K562 (cell line): ENCODE measurements around the gene HPSE2. TPM values are rescaled to one million over a fixed set of nuclear protein-coding genes. Genes with fewer than 3 reads are reported as not detected.

ENCODE experiments used
- ATAC-seq: fragments of 200-7000 bp; cut with Tn5 transposase; 3 replicates; pipeline ENCODE4 v1.9.1; 2020; ENCODE audit warnings: moderate library complexity
- BruUV-seq: library from RNA; stranded (reverse); fragments of 400-500 nt; replicated peaks from 2 replicates; lab custom pipeline; 2021; lab: Mats Ljungman, UMichigan
- CTCF ChIA-PET: fragments of 300-600 bp; formaldehyde crosslinking; extraction: SDS; loops from one replicate; lab custom pipeline; 2021; ENCODE audit warnings: low intra/inter-chr PET ratio; lab: Yijun Ruan, JAX
- POLR2A ChIA-PET: fragments of 300-600, 350-650 bp; sonication (Branson Sonifier 250); formaldehyde crosslinking; extraction: SDS; loops from one replicate; lab custom pipeline; 2021; ENCODE audit warnings: antibody characterized with exemption, inconsistent platforms; lab: Yijun Ruan, JAX
- DNase-seq, 4 experiments: peaks; one replicate each; pipeline versions ENCODE4 v3.0.0 to v3.0.0-alpha.2; 2011 to 2018; ENCODE audit warnings: low spot score in 3 of 4, mixed read lengths in 3 of 4; ENCODE audit errors: extremely low read depth in 1 of 4
- FAIRE-seq: peaks from 2 replicates; lab custom pipeline; 2011; peaks lifted over from hg19 to GRCh38; lab: Jason Lieb, UNC
- H2AFZ ChIP-seq: 2 replicates; pipeline ENCODE4 v1.6.0; 2011; ENCODE audit warnings: low read depth, low read length, control low read depth, inconsistent platforms
- H3K27ac ChIP-seq: fragments of 200-600 bp; 3 replicates; pipeline ENCODE4 v1.8.0; 2011; ENCODE audit warnings: low read depth, mild to moderate bottlenecking, control low read depth, inconsistent platforms, low read length, moderate library complexity, mixed read lengths; ENCODE audit errors: extremely low read depth
- H3K27me3 ChIP-seq, 2 experiments: fragments of 300-600 bp in 1 of 2; 2 replicates in 1 of 2; 3 replicates in 1 of 2; pipeline versions ENCODE4 v1.6.0 to v1.8.0; 2011; ENCODE audit warnings: inconsistent platforms in 2 of 2, low read length in 2 of 2, mild to moderate bottlenecking in 1 of 2, mixed read lengths in 1 of 2, moderate library complexity in 1 of 2; ENCODE audit not compliant: control insufficient read depth in 2 of 2, insufficient read depth in 2 of 2
- H3K36me3 ChIP-seq: fragments of 300-600 bp; 3 replicates; pipeline ENCODE4 v1.8.0; 2011; ENCODE audit warnings: mild to moderate bottlenecking, low read length, inconsistent platforms; ENCODE audit not compliant: control insufficient read depth, insufficient read depth
- H3K4me1 ChIP-seq, 2 experiments: fragments of 200-600 bp in 1 of 2; replicated peaks in 1 of 2; 2 replicates in 1 of 2; 3 replicates in 1 of 2; pipeline versions ENCODE4 v1.5.1 to v1.8.0; 2011; ENCODE audit warnings: inconsistent platforms in 2 of 2, low read length in 2 of 2, mild to moderate bottlenecking in 1 of 2, mixed read lengths in 1 of 2, moderate library complexity in 1 of 2; ENCODE audit not compliant: control insufficient read depth in 2 of 2, insufficient read depth in 2 of 2
- H3K4me2 ChIP-seq: 2 replicates; pipeline ENCODE4 v1.6.1; 2011; ENCODE audit warnings: low read length, control low read depth, inconsistent platforms, mixed read lengths; ENCODE audit not compliant: insufficient read depth
- H3K4me3 ChIP-seq: fragments of 200-600 bp; sonication (generic), shearing (Covaris generic); 2 replicates; pipeline ENCODE4 v1.5.1; 2016; ENCODE audit warnings: control low read depth, inconsistent platforms
- H3K79me2 ChIP-seq: fragments of 200-600 bp; 3 replicates; pipeline ENCODE4 v1.8.0; 2011; ENCODE audit warnings: low read length, inconsistent platforms; ENCODE audit not compliant: control insufficient read depth, insufficient read depth
- H3K9ac ChIP-seq, 2 experiments: 2 replicates each; pipeline versions ENCODE4 v1.6.0 to v1.6.1; 2011; ENCODE audit warnings: low read depth in 2 of 2, low read length in 2 of 2, control low read depth in 1 of 2, inconsistent platforms in 1 of 2, mild to moderate bottlenecking in 1 of 2, mixed read lengths in 1 of 2; ENCODE audit not compliant: insufficient read depth in 1 of 2
- H3K9me1 ChIP-seq: one replicate; pipeline ENCODE4 v1.6.0; 2011; ENCODE audit warnings: inconsistent platforms, mild to moderate bottlenecking, low read length, moderate library complexity; ENCODE audit not compliant: control insufficient read depth, insufficient read depth
- H3K9me3 ChIP-seq: replicated peaks from 2 replicates; pipeline ENCODE4 v1.5.1; 2011; ENCODE audit warnings: low read depth, low read length, inconsistent platforms; ENCODE audit not compliant: control insufficient read depth, insufficient read depth
- H4K20me1 ChIP-seq: replicated peaks from 2 replicates; pipeline ENCODE4 v1.6.1; 2011; ENCODE audit warnings: low read length, inconsistent platforms, mixed read lengths; ENCODE audit not compliant: control insufficient read depth, insufficient read depth
- BRD4 ChIP-seq: fragments of 200-600 bp; sonication (generic); IDR thresholded peaks from 2 replicates; pipeline ENCODE4 v1.6.1; 2017; ENCODE audit warnings: inconsistent platforms
- MITF ChIP-seq: IDR thresholded peaks from 2 replicates; pipeline ENCODE4 v1.6.1; 2014; ENCODE audit warnings: antibody characterized with exemption
- NR2C2 ChIP-seq, 2 experiments: fragments of 200-800 bp in 1 of 2; sonication (Bioruptor generic) in 1 of 2; sonication (generic) in 1 of 2; formaldehyde crosslinking in 1 of 2; IDR thresholded peaks; 2 replicates each; pipeline versions ENCODE4 v1.6.1 to v1.8.0; 2016 to 2022; ENCODE audit warnings: mild to moderate bottlenecking in 1 of 2, missing compliant biosample characterization in 1 of 2, missing genetic modification characterization in 1 of 2, missing genetic modification reagents in 1 of 2
- RFX1 ChIP-seq: fragments of 450-650 bp; IDR thresholded peaks from 2 replicates; pipeline ENCODE4 v1.6.1; 2016; ENCODE audit warnings: mild to moderate bottlenecking, moderate library complexity
- SFPQ ChIP-seq: fragments of 200-400 bp; formaldehyde crosslinking; IDR thresholded peaks from 2 replicates; pipeline ENCODE4 v1.6.1; 2017; ENCODE audit warnings: mild to moderate bottlenecking, low read depth, low read length, moderate library complexity
- TCF15 ChIP-seq: fragments of 250-450 bp; sonication (Bioruptor Pico); IDR thresholded peaks from 2 replicates; pipeline ENCODE4 v1.8.0; 2022; ENCODE audit warnings: moderate library complexity, mild to moderate bottlenecking, inconsistent platforms
- ZMIZ1 ChIP-seq, 2 experiments: fragments of 150-350 bp in 1 of 2; IDR thresholded peaks; 2 replicates each; pipeline ENCODE4 v1.6.1; 2012 to 2016; ENCODE audit warnings: low read depth in 2 of 2, low read length in 2 of 2, mild to moderate bottlenecking in 1 of 2, moderate library complexity in 1 of 2
- ZNF395 ChIP-seq: fragments of 200-800 bp; sonication (Bioruptor generic); IDR thresholded peaks from 2 replicates; pipeline ENCODE4 v1.6.1; 2017; ENCODE audit warnings: missing genetic modification characterization, missing compliant biosample characterization
- ZNF57 ChIP-seq: fragments of 450-650 bp; formaldehyde crosslinking; IDR thresholded peaks from 2 replicates; pipeline ENCODE4 v1.4.0; 2020; ENCODE audit warnings: mild to moderate bottlenecking, moderate library complexity
- ZNF780A ChIP-seq: fragments of 250-450 bp; sonication (Bioruptor Pico); IDR thresholded peaks from 2 replicates; pipeline ENCODE4 v1.5.0; 2021; ENCODE audit warnings: mild to moderate bottlenecking
- WGBS: fragments of 100-300 bp; shearing (Covaris generic); methylation state at CpG from one replicate; pipeline ENCODE4 v1.1.6; 2016; ENCODE audit warnings: low coverage, mixed read lengths; ENCODE audit not compliant: insufficient coverage; ENCODE audit errors: missing lambda C conversion rate; 5-methylcytosine and 5-hydroxymethylcytosine counted together
- in situ Hi-C: fragments of 300-500 bp; cut with MboI; formaldehyde crosslinking; loops from 4 replicates; pipeline ENCODE4 v1.15.0; 2018; ENCODE audit warnings: inconsistent platforms, mixed read lengths
- intact Hi-C: fragments of 100-400 bp; cut with micrococcal nuclease; formaldehyde crosslinking; loops from 2 replicates; pipeline ENCODE4 v1.14.2; 2022
- polyA plus RNA-seq, 8 experiments: library from polyadenylated mRNA; depleted of rRNA in 4 of 8; stranded (reverse) in 5 of 8; unstranded in 3 of 8; fragments of >200 nt; fragmentation: Nextera tagmentation in 2 of 8; fragmentation: Illumina TruSeq in 1 of 8; extraction: Ambion mirVana in 2 of 8; extraction: Trizol in 1 of 8; gene quantifications; 2 replicates each; pipeline versions ENCODE4 v1.2.1 to v1.2.3, GENCODE V29; 2011 to 2014; ENCODE audit warnings: inconsistent platforms in 1 of 8, missing spikeins in 1 of 8
- total RNA-seq, 7 experiments: library from RNA; depleted of rRNA in 6 of 7; stranded (reverse); fragments of >200 nt in 6 of 7; fragmentation: Illumina TruSeq in 2 of 7; extraction: Trizol in 2 of 7; gene quantifications; 2 replicates each; pipeline versions ENCODE4 v1.2.1 to v1.2.3, GENCODE V29; 2011 to 2021; ENCODE audit warnings: low replicate concordance in 1 of 7

The HPSE2 gene
- total and polyA plus RNA-seq, 9 of the 15 experiments (the other 6 are each of a cell fraction or from before 2014, with no cell fraction given) = 0.03 to 0.10 (median 0.04) TPM; not detected in 2

- Histone ChIP-seq H3K4me3 (no peak overlapping the region), H2AFZ (no peak overlapping the region), H3K9ac (no peak overlapping the region), H3K4me2 (no peak overlapping the region), H3K27ac (no peak overlapping the region), H3K9me3 (no peaks in the 10 kb centered on the region), H3K4me1 (no peaks in the 10 kb centered on the region), H3K9me1 (no peaks in the 10 kb centered on the region), H3K79me2 (no peaks in the 10 kb centered on the region), H4K20me1 (no peaks in the 10 kb centered on the region), H3K36me3 (no peaks in the 10 kb centered on the region), H3K27me3 (peaks cover 0 to 2% of the 10 kb centered on the region in 2 experiments; a peak in 2 of 5 replicates)
- DNase-seq (no peak), ATAC-seq (no peak), FAIRE-seq (no peak)
- WGBS = 5% methylated on average over 8 of the region's 8 CpGs
- ChIA-PET CTCF (no interaction called here), POLR2A (interaction anchor here (1.2 kb wide), 1 partner anchor 8 kb away, joined by 3 read pairs; no protein-coding TSS in a partner anchor)
- TF ChIP-seq BRD4 (no peak), MITF (no peak), ZNF57 (no peak), SFPQ (no peak), NR2C2 (CRISPR knock-in tag; IDR thresholded peaks at IDR 0.05) (no peak), NR2C2 (tag; IDR thresholded peaks at IDR 0.05) (no peak), RFX1 (no peak), TCF15 (CRISPR knock-in tag) (no peak), ZMIZ1 (IDR thresholded peaks at IDR 0.05; ENCODE audit: low read depth in 2 of 2, low read length in 2 of 2) (no peak), ZNF780A (no peak), ZNF395 (CRISPR knock-in tag) (no peak)
- BruUV-seq = no TSS peak
- in situ Hi-C loops = no loop called here
- intact Hi-C loops = no loop called here
These were observed 711.5 kb downstream of the HPSE2 start for GRCh38 chr10:98524124-98524523.
